ENCODE measurements around the gene SLC25A28. TPM values are rescaled to one million over a fixed set of nuclear protein-coding genes. Genes with fewer than 3 reads are reported as not detected.

SLC25A28 gene, protein sequence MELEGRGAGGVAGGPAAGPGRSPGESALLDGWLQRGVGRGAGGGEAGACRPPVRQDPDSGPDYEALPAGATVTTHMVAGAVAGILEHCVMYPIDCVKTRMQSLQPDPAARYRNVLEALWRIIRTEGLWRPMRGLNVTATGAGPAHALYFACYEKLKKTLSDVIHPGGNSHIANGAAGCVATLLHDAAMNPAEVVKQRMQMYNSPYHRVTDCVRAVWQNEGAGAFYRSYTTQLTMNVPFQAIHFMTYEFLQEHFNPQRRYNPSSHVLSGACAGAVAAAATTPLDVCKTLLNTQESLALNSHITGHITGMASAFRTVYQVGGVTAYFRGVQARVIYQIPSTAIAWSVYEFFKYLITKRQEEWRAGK
- 54.2 TPM for total RNA-seq

DNA sequence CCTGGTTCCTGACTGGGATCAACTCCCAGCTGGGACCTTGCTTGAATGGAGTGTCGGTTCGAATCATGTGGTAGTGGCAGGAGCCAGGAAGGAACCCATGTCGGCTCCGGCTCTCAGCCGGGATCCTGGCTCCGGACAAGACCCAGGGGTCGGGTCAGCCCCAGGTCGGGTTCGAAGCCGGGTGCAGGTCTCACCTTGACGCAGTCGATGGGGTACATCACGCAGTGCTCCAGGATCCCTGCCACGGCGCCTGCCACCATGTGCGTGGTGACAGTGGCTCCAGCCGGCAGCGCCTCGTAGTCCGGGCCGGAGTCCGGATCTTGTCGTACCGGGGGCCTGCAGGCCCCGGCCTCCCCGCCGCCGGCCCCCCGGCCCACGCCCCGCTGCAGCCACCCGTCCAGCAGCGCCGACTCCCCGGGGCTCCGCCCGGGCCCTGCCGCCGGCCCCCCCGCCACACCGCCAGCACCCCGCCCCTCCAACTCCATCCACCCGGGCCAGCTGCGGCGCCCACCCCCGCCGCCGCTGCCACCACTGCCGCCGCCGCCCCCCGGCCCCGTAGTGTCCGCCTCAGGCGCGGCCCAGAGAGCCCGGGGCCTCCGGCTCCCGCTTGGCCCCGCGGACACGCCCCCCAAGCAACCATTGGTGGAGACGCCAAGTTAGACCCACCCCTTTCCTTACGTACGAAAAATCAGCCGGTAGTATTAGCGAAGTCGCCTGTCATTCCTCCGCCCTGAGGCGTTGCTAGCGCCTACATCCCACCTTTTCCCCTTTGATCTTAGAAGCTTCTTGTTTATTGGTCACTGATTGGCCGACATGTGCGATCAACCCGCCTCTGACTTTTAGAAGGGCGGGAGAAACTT is at the start of gene SLC25A28:
Gene SLC25A28, minus strand, starts transcription at position 589 of the 860 bp plus-strand sequence. Its CDS starts 104 bp downstream, at position 485.
- peak; percentile 97 for DNase-seq (ENCODE audit: low spot score)

DNA sequence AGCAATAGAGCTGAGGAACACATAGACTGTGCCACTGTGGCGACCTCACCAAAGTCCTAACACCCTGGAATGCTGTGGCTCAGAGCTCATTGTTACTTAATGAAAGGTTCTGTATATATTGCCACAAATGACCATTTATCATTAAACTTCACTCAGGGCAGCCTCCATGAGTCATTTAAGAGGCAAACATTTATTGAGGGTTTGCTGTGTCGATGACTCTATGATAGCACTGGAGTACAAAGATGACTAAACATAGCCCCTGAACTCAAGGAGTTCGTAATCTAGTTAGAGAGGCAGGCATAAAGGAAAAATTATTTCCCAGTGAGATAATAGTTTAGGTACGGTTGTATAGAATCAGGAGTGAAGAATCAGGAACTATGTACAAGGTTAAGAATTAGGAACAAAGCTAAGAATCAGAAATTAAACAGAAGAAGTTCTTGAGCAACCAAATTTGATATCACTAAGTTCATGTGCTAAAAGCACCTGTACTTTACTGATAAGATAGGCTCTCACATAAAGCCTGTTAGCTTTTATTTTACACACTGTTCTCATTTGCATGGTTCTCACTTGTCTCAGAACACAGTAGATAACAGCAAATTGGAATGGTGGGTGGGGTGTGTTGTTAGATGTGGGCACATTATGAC is 47.0 kb upstream of the SLC25A28 start:
- DNase-seq (ENCODE audit: low spot score) = no peak

GRCh38 chr10:99665304-99665703 is 45.1 kb upstream of the SLC25A28 start:
- no peak for DNase-seq (ENCODE audit: low spot score)

DNA sequence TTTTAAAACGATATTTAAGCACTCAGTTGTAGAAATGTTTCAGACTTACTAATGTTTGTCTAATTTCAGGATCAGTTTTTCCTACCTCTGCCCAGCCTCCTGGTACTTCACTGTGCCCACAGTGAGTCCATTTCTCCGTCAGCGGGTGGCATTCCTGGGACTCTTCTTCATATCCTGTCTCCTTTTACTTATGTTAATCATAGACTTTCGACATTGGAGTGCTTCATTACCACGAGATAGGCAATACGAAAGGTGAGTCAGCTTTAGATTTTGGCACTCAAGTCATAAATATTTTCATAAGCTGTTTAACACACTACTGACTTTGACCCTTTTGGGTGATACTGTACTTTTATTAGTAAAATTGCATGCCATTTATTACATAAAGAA is 41.1 kb upstream of the SLC25A28 start:
- no peak for DNase-seq (ENCODE audit: low spot score)

GRCh38 chr10:99660662-99661376 is 40.6 kb upstream of the SLC25A28 start:
- DNase-seq (ENCODE audit: low spot score) = no peak

DNA sequence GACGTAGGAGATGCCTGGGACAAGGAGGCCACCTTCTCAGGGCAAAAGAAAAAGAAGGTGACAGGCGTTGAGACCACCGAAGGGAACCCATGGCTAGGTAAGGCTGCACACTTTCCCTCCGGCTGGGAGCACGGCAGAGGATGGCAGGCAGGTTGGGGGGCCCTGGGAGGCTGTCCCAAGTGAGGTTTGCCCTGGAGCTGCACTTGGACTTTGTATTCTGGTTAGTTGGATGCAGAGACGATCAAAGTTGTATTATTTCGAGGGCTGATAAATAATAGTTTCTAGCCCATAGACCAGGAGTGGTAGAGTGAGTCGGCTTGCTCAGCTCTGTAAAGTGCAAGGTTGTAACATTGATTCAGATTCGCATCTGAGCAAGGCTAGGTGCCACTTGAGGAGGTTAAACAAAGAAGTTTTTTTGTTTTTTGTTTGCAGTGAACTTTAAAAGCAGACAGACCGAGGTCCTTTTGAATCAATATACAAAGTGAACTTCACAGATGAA is 39.7 kb upstream of the SLC25A28 start:
- DNase-seq (ENCODE audit: low spot score) = no peak

DNA sequence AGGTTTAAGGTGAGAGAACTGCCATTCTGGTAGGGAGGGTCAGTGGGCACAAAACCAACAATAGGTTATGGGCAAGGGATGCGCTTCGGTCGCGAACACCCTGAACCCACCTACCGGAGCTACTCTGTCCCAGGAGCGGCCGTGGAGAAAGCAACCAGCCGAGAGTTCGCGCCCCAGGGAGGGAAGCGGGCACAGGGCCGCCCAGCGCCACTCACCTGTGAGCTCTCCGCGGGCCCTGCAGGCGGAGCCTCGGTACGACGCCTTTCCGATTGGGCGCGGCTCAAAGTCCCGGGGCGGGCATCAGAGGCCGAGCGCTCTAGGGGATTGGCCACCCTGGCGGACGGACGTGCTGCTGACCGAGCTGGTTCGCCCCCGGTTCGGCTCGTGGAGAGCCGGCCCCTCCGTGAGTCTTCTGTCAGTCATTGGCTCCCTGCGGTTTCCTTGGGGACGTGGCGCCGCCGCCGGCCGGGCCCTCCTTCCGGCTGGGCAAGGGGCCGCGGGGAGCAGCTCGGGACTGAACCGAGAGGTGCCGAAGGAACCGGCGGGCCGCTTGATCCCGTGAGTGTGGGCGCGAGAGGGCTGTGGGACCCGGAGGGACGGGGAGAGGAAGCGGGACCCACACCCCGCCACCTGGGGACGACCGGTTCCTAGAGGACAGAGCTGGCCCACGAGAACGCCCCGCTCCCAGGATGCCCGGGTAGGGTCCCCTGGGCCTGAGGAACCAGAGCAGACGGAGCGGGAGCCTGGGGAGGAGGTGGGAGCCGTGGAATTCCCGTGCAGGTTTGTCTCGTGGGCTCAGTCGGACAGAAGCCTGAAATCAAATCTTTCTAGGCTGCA is 39.0 kb upstream of the SLC25A28 start, which contains the start of gene ENTPD7:
Gene ENTPD7, plus strand, starts transcription at position 479 of the 837 bp plus-strand sequence. CDS start 448 bp downstream, outside the sequence.
- DNase-seq (ENCODE audit: low spot score) = peak; percentile 96

DNA sequence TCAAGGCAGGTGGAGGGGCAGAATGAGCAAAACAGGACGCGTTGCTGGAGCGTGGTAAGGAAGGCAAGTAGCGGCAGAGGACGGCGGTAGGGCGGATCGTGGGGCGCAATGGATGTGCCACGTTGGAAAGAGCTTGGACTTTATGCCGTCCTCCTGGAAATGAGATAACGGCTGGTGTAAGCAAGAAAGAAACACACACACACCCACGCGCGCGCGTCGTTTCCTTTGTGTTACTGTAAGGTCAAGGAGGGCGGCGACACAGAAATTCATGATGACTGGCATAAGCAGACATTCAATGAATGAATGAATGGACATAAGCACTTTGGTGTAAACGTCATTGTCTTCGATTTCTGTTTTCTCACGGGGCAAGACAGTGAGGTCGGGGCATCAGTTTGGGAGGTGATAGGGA is 38.4 kb upstream of the SLC25A28 start:
- peak; percentile 62 for DNase-seq (ENCODE audit: low spot score)

DNA sequence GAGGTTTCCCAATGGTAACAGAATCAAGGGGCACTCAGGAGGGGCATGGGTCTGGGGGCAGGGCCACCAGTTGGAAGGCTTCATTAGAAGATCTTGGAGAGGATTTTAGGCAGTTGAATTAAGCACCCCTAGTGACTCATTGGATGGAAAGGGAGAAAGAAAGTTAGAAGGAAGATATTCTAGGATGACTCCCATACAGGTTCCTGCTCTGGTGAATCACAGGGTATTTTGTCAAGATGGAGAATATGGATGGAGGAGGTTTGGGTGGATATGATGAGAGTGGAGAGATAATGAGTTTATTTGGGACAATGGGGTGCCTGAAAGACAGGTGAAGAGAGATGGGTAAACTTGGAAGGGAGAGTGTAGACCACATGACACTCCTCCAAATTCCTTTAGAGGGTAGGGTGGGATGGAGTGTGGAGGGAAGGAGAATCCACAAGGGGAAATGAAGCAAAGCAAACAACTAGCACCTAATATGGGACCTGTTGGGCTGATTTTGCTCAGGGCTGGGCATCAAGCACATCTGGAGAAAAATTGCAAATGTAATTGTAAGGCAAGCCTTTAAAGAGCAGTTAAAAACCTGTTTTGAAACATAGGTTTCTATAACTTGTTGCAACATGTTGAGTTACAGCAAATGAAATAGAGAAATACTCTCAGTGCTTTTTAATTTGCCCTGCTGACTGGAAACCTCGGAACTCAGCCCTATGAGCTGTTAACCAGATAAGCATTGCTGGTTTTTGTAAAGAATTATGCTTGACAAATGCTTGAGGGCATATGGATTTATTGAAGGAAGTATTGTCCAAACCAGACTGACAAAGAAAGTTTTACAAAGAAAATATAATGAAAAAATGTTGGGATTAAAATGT is 36.2 kb upstream of the SLC25A28 start:
- no peak for DNase-seq (ENCODE audit: low spot score)

GRCh38 chr10:99654390-99655175 is 34.3 kb upstream of the SLC25A28 start:
- no peak for DNase-seq (ENCODE audit: low spot score)

GRCh38 chr10:99652800-99653390 is 32.7 kb upstream of the SLC25A28 start:
- no peak for DNase-seq (ENCODE audit: low spot score)

GRCh38 chr10:99648717-99649116 is 28.5 kb upstream of the SLC25A28 start:
- no peak for DNase-seq (ENCODE audit: low spot score)

GRCh38 chr10:99647601-99648151 is 27.4 kb upstream of the SLC25A28 start:
- DNase-seq (ENCODE audit: low spot score) = no peak

- no peak for DNase-seq (ENCODE audit: low spot score)
Observed at GRCh38 chr10:99633832-99634231, 13.6 kb upstream of the SLC25A28 start.

DNA sequence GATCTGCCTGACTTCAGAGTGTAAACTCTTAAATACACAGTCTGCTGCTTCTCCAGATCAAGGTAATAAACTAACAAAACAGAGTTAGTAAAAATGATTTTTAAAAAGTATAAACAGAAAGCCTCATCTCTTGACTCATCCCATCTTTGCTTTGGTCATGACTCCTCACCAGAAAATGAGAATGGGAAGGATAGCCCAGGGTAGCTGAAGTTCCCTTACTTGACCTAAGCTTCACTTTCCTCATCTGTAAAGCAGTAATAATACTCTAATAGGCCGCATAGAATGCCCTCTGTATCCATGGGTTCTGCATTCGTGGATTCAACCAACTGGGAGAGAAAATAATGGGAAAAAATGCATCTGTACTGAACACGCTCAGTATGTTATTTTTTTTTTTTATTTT is 11.3 kb upstream of the SLC25A28 start:
- no peak for DNase-seq (ENCODE audit: low spot score)

DNA sequence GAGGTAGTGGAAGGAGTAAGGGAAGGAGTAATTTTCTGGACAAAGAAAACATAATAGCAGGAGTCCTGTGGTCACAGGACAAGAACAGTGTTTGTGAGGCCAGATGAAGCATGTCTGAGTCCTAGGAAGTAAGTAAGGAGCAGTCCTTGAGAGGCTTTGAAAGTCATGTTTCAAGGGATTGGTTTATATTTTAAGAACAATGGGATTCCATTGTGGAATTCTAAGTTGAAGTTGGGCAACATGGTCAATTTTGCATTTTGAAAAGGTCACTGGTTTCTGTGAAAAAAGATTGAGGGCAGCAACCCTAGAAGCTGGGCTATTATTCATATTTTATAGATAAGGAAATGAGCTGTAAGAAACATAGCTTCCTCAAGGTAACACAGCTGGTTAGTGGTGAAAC is 10.8 kb upstream of the SLC25A28 start:
- DNase-seq (ENCODE audit: low spot score) = no peak

DNA sequence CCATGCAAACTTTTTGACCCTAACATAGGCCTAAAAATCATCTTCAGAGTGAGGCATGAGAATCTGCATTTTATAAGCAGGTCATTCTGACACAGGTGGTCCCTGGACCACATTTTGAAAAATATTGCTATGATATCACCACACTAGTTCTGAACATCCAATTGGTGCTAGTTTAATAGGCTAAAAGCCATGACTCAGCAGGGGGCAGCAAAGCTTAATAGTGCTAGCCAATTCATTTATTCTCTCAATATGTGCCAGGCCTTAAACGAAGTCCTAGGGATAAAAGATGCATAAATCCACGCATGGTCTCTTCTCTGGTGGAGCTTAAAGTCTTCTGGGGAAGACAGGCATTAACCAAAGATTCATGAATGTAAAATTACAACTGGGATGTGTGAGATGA is 10.2 kb upstream of the SLC25A28 start:
- DNase-seq (ENCODE audit: low spot score) = peak; percentile 59

- no peak for DNase-seq (ENCODE audit: low spot score)
Observed at GRCh38 chr10:99629625-99629978, 9.4 kb upstream of the SLC25A28 start.

Measured in ureter (tissue), 1 donor.